ENCODE data around the gene COQ3. TPM values are rescaled to one million over a fixed set of nuclear protein-coding genes. Genes with fewer than 3 reads are reported as not detected.

COQ3 gene
- total and polyA plus RNA-seq, 2 of the 8 experiments (the other 6 are each of a cell fraction or from before 2014, with no cell fraction given), result 8.4 to 16.2 TPM

DNA sequence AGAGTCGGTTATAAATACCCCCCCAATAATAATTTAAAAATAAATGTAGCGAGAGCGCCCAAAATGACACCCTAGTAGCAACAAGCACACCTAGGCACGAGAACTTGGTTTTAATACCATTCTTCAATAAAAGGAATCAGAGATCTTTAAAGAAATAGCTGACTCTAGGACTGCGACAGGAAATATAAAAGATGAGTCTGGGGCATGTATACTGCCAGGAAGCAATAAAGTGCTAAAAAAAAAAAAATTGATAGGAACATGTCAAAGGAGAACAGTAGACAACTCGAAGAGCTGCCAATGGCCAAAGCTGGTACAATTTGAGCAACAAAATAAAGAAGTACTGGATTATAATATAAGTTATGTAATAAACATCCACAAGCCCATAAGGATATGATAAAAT, 28.9 kb upstream of the COQ3 start:
- Histone ChIP-seq H3K23me2 (ENCODE audit: low read depth, low read length) (peaks cover 8% of the 10 kb centered on the region; the same call in 1 of the 2 replicates), H2BK20ac (ENCODE audit: low read length) (no peak overlapping the region), H2BK5ac (ENCODE audit: low read depth, low read length) (no peak overlapping the region), H3K4ac (replicated peaks; ENCODE audit: insufficient read length, low read depth, low read length) (no peak overlapping the region), H3K79me1 (ENCODE audit: low read depth, low read length) (no peaks in the 10 kb centered on the region), H4K91ac (replicated peaks; ENCODE audit: insufficient read length, low read length) (no peak overlapping the region), H4K5ac (ENCODE audit: insufficient read length, low read depth, low read length) (no peak overlapping the region), H4K8ac (ENCODE audit: extremely low read depth, insufficient read depth, low read length) (no peak overlapping the region), H3K18ac (ENCODE audit: extremely low read depth, low read length) (no peak overlapping the region), H2BK12ac (ENCODE audit: low read depth, low read length) (no peak overlapping the region), H3K4me3 (ENCODE audit: extremely low read depth in 1 of 4, insufficient read depth in 2 of 4, low read depth in 3 of 4, low read length in 4 of 4) (peak overlapping the region in 1 of 4 experiments; percentile 79; a peak in 1 of 8 replicates), H3K56ac (replicated peaks; ENCODE audit: insufficient read length, low read depth, low read length) (no peak overlapping the region), H3K4me2 (ENCODE audit: insufficient read depth in 1 of 2, low read depth in 2 of 2, low read length in 2 of 2) (peak overlapping the region in 1 of 2 experiments; percentile 63; a peak in 1 of 4 replicates), H3K36me3 (ENCODE audit: control insufficient read depth in 2 of 4, insufficient read depth in 4 of 4, low read length in 3 of 4) (peaks cover 0 to 15% (median 0%) of the 10 kb centered on the region in 4 experiments; a peak in 2 of 8 replicates), H3K14ac (ENCODE audit: insufficient read length) (no peak overlapping the region), H2BK15ac (ENCODE audit: low read length) (no peak overlapping the region), H3K23ac (ENCODE audit: insufficient read length) (no peak overlapping the region), H3K79me2 (ENCODE audit: control insufficient read depth in 1 of 2, insufficient read depth in 2 of 2, low read length in 2 of 2) (peaks cover 32 to 83% of the 10 kb centered on the region in 2 experiments), H4K20me1 (replicated peaks in 1 of 2; ENCODE audit: control insufficient read depth in 1 of 2, insufficient read depth in 2 of 2, low read length in 2 of 2) (peaks cover 14 to 20% of the 10 kb centered on the region in 2 experiments), H2BK120ac (replicated peaks; ENCODE audit: low read depth, low read length) (no peak overlapping the region), H2AFZ (ENCODE audit: low read length) (no peak overlapping the region), H3K27me3 (replicated peaks in 1 of 4; ENCODE audit: control insufficient read depth in 3 of 4, extremely low read depth in 1 of 4, insufficient read depth in 3 of 4, low read length in 3 of 4) (no peaks in the 10 kb centered on the region), H2AK5ac (ENCODE audit: low read depth, low read length) (no peak overlapping the region), H3K9me3 (ENCODE audit: insufficient read depth in 2 of 2, low read depth in 1 of 2, low read length in 1 of 2) (no peaks in the 10 kb centered on the region), H3K9ac (replicated peaks in 1 of 4; ENCODE audit: extremely low read depth in 1 of 4, low read depth in 3 of 4, low read length in 3 of 4) (no peak overlapping the region), H3K4me1 (replicated peaks in 1 of 4; ENCODE audit: control insufficient read depth in 3 of 4, insufficient read depth in 4 of 4, low read length in 3 of 4) (peaks cover 0 to 11% (median 5%) of the 10 kb centered on the region in 4 experiments; a peak in 4 of 7 replicates), H3K27ac (ENCODE audit: low read depth, low read length) (no peak overlapping the region)
- CTCF ChIA-PET (ENCODE audit: partially characterized antibody), result interaction anchor here (0.6 to 3.4 kb wide), 7 partner anchors 11 to 486 kb away, joined by 3 to 11 read pairs (median 6); no protein-coding TSS in a partner anchor
- POLR2A ChIA-PET (ENCODE audit: partially characterized antibody), result interaction anchor here (0.6 to 6.5 kb wide), 7 partner anchors 8 to 183 kb away, joined by 3 to 79 read pairs (median 4); partner anchors contain the start of genes COQ3 and PRDM13
- 91% methylated on average over 6 of the region's 6 CpGs; no CpG with 5 or more reads in 1 of the 2 experiments for WGBS, 2 experiments (ENCODE audit: extremely low coverage in 1 of 2, insufficient coverage in 1 of 2, insufficient read length in 1 of 2, insufficient replicate concordance in 2 of 2, low coverage in 1 of 2, low lambda C conversion rate in 2 of 2, missing lambda C conversion rate in 1 of 2)
- no peak for FAIRE-seq
- no peak for DNase-seq (ENCODE audit: low read depth in 1 of 2, low spot score in 2 of 2)
- TF ChIP-seq ATF2 (IDR thresholded peaks at IDR 0.05; ENCODE audit: low read length) (no peak), SUZ12 (IDR thresholded peaks at IDR 0.05; ENCODE audit: low read length) (no peak), RBBP5 (IDR thresholded peaks at IDR 0.05; ENCODE audit: borderline replicate concordance, low read depth, low read length) (no peak), SP4 (IDR thresholded peaks at IDR 0.05; ENCODE audit: low read length) (no peak), FOSL1 (IDR thresholded peaks at IDR 0.05; ENCODE audit: insufficient read depth, low read depth, low read length) (no peak), YY1 (IDR thresholded peaks at IDR 0.05; ENCODE audit: low read depth, low read length) (no peak), BACH1 (IDR thresholded peaks at IDR 0.05; ENCODE audit: low read length) (no peak), RFX5 (IDR thresholded peaks at IDR 0.05; ENCODE audit: borderline replicate concordance, low read depth, low read length) (no peak), CTCF (IDR thresholded peaks at IDR 0.05; ENCODE audit: control extremely low read depth in 1 of 3, insufficient read depth in 1 of 3, low read depth in 1 of 3, low read length in 3 of 3) (no peak)

Data from H1 (cell line).